Hematopoietic multipotent progenitor cell treated with erythropoietin and hydrocortisone succinate and interleukin-3 and kit ligand, for 15 days (in vitro differentiated cells): ENCODE results near the gene OR7G3.

ENCODE experiments used
- DNase-seq: peaks from one replicate; pipeline ENCODE4 v3.0.0-alpha.2; 2015; ENCODE audit warnings: low spot score

The OR7G3 gene

DNA sequence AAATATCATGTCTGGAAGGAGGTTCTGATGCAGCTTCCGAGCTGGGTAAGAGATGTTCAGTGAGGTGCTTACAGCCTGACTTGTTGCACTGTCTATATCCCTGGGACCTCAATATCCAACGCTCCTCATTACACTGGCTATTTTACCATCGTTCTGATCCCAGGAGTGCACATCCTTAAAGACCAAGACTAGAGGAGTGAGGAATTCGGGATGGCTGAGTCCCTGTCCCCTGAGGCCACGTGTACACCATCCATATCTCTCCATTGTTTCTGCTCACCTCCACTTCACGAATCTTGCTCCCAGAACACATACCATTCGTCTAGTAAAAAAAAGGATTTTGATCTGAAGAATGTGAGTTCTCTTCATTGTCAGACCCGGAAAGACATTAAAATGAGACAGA lies 19.4 kb downstream of the OR7G3 start, which contains the start of gene OR7G2:
Gene OR7G2 (minus strand): TSS at position 101 of the 400 bp plus-strand sequence. CDS start 4,232 bp downstream, outside the sequence.
- no peak for DNase-seq

DNA sequence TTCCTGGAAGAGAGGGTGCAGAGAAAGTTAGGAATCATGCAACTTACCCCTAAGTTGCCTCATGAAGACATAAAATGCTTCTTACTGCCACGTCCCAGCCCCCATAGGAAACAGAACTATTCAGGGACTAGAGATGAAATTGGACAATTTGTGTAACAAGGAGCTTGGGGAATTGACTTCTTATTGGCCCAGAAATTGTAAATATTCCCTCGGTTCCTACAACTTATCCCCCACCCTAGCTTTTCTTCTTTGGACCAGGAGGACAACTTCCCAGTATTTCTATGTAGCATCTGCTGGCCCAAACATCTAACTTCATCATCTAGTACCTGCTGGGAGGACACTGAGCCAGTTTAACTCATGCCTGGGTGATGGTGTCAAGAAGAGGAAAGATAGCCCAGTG lies 40.0 kb downstream of the OR7G3 start, which contains the start of gene OR1M1:
Gene OR1M1 (plus strand): TSS at position 301 of the 400 bp plus-strand sequence. CDS start 6,184 bp downstream, outside the sequence.
- no peak for DNase-seq

DNA sequence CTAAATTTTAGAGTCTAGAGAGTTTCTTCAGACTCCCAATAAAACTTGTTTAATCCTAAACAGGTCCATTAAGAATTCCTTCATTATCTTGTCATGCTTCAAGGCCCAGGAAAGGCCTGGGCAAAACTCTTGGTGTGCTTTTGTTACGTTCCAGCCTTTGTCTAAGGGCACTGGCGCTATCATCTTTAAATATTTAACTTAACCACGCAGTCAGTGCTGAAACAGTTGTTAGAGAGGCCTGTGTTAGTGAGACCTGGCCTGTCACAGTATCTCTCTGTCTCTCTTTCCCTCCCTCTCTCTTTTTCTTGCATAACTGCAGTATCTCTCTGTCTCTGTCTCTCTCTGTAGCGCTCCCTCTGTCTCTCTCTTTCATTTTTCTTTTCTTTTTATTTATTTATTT lies 48.1 kb downstream of the OR7G3 start:
- no peak for DNase-seq

- DNase-seq, result no peak
These were observed 49.8 kb downstream of the OR7G3 start for GRCh38 chr19:9076901-9077300.
